GM18517 (cell line): ENCODE measurements around the gene FAM162A.
A peak's percentile ranks its signal among the peaks of the same experiment; 100 is the strongest.
"Not testable (repeated sequence)": the region's sequence is repeated elsewhere in the genome, so short reads cannot be mapped to it uniquely, and the experiment has no call there.

Experiments
- ATAC-seq: cut with Tn5 transposase; IDR thresholded peaks from one replicate; pipeline ENCODE4 v1.9.1; 2021; ENCODE audit warnings: mild to moderate bottlenecking, moderate library complexity; ENCODE audit not compliant: unreplicated experiment

The FAM162A gene

GRCh38 chr3:122383771-122384697, at the start of gene FAM162A:
FAM162A (plus strand) TSS chr3:122384182; CDS start chr3:122384266, 84 bp downstream.
- ATAC-seq = peak; percentile 89

- ATAC-seq = no peak
These were observed 41.2 kb upstream of the FAM162A start for GRCh38 chr3:122342803-122343202.

- ATAC-seq = no peak
These were observed 40.3 kb upstream of the FAM162A start for GRCh38 chr3:122343654-122344053.

GRCh38 chr3:122349171-122349570, 34.8 kb upstream of the FAM162A start:
- ATAC-seq = no peak

GRCh38 chr3:122350814-122351418, 33.1 kb upstream of the FAM162A start:
- ATAC-seq = no peak

- ATAC-seq = no peak
These were observed 32.4 kb upstream of the FAM162A start for GRCh38 chr3:122351612-122352011.

- no peak for ATAC-seq
These were observed 30.8 kb upstream of the FAM162A start for GRCh38 chr3:122353215-122353614.

GRCh38 chr3:122353893-122354401, 30.0 kb upstream of the FAM162A start:
- no peak for ATAC-seq

- no peak for ATAC-seq
These were observed 28.4 kb upstream of the FAM162A start for GRCh38 chr3:122355612-122356011.

- no peak for ATAC-seq
These were observed 27.6 kb upstream of the FAM162A start for GRCh38 chr3:122356402-122356801.

- no peak for ATAC-seq
These were observed 25.9 kb upstream of the FAM162A start for GRCh38 chr3:122357828-122358702.

- ATAC-seq = no peak
These were observed 25.3 kb upstream of the FAM162A start for GRCh38 chr3:122358703-122359032.

- ATAC-seq = no peak
These were observed 22.0 kb upstream of the FAM162A start for GRCh38 chr3:122362026-122362425.

GRCh38 chr3:122364490-122364889, 19.5 kb upstream of the FAM162A start:
- no peak for ATAC-seq

- no peak for ATAC-seq
These were observed 18.9 kb upstream of the FAM162A start for GRCh38 chr3:122365073-122365472.

GRCh38 chr3:122365582-122366378, 18.2 kb upstream of the FAM162A start:
- not testable (repeated sequence) for ATAC-seq

- no peak for ATAC-seq
These were observed 17.6 kb upstream of the FAM162A start for GRCh38 chr3:122366379-122366749.

- ATAC-seq = no peak
These were observed 9.9 kb upstream of the FAM162A start for GRCh38 chr3:122374034-122374433.

- ATAC-seq = no peak
These were observed 6.0 kb upstream of the FAM162A start for GRCh38 chr3:122377975-122378374.

GRCh38 chr3:122382888-122383666, 905 bp upstream of the FAM162A start, which contains the start of gene MIX23:
MIX23 (minus strand) TSS chr3:122383231; CDS start chr3:122383224, 7 bp downstream.
- peak; percentile 36 for ATAC-seq
